HG02938 (cell line): Measurements from ENCODE around the gene WDR13.

Source experiments
- ATAC-seq: cut with Tn5 transposase; IDR thresholded peaks from one replicate; pipeline ENCODE4 v1.9.1; 2021; ENCODE audit warnings: mild to moderate bottlenecking, moderate library complexity; ENCODE audit not compliant: unreplicated experiment

WDR13 gene

DNA sequence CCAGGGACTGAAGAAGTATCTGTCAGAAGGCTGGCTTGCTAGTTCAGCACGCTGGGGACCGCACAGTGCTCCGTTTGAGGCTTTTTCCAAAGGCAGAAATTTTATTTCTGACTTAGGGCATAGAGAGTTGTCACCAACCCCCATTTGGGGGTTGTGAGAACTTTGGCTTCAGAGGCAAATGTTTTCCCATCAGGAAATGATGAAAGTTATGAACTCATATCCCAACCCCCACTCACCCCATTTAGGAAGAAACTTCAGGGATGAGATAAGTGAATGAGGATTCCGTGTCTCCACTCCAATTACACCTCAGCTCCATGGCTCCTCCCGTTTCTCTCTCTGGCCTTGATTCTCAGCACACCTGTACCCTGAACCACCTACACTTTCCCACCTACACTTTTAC, 4.3 kb upstream of the WDR13 start:
- no peak for ATAC-seq

DNA sequence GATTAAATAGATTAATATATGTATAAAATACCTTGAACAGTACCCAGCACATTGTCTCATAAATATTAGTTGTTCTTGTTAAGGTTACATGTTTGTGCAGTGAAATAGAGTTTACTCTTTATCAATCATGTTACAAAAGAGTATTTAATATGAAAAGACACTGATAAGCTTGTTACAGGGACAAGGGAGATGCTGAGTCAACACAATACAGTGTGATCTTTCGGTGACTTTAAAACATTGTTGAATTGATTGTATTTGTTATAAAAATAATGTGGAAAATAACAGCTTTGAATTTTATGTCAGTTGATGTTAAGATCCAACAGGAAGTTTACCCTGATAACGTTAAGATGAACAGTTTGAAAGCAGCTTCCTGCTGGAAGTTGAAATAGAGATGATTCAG, 1.4 kb upstream of the WDR13 start:
- ATAC-seq: no peak

DNA sequence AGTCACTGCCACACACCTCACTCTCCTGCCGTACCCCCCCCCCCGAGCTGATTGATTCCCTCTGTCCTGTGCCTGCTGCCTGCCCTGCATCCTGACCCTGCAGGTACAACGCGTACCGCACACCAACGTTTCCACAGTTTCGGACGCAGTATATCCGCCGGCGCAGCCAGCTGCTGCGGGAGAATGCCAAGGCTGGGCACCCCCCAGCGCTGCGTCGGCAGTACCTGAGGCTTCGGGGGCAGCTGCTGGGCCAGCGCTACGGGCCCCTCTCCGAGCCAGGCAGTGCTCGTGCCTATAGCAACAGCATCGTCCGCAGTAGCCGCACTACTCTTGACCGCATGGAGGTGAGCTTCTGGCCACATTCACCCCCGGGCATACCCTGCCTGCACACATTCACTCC, 1.3 kb downstream of the WDR13 start:
- no peak for ATAC-seq

DNA sequence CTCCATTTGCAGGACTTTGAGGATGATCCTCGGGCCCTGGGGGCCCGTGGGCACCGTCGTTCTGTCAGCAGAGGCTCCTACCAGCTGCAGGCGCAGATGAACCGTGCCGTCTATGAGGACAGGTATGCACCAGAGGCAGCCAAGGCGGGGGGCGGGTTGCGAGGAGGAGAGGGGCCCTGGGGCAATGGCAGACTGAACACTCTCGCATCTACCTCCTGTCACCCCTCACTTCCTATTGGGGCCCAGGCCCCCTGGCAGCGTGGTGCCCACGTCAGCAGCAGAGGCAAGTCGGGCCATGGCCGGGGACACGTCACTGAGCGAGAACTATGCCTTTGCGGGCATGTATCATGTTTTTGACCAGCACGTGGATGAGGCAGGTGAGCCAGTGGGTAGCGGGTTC, 2.0 kb downstream of the WDR13 start:
- no peak for ATAC-seq

DNA sequence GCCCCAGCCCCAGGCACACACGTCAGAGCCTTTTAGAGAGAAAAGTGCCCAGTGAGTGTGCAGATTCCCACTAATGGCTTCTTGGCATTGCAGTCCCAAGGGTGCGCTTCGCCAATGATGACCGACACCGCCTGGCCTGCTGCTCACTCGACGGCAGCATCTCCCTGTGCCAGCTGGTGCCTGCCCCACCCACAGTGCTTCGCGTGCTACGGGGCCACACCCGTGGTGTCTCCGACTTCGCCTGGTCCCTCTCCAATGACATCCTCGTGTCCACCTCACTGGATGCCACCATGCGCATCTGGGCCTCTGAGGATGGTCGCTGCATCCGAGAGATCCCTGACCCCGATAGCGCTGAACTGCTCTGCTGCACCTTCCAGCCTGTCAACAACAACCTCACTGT, 2.9 kb downstream of the WDR13 start:
- no peak for ATAC-seq

DNA sequence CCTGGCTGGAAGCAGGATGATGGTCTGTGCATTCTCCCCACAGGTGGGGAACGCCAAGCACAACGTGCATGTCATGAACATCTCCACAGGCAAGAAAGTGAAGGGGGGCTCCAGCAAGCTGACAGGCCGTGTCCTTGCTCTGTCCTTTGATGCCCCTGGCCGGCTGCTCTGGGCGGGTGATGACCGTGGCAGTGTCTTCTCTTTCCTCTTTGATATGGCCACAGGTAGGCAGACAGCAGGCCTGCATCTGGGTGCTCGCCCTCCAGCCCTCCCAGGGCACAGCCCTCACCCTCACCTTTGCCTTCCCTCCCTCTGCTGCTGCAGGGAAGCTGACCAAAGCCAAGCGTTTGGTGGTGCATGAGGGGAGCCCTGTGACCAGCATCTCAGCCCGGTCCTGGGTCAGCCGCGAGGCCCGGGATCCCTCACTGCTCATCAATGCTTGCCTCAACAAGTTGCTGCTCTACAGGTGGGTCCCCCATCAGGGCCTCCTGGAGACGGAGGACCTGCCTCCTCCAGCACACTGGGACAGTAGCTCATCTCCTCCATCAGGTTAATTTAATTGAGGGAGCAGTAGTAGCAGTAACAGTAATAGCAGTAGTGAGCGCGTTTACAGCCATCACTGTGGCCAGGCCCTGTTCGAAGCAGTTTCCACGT, 4.6 kb downstream of the WDR13 start:
- ATAC-seq: no peak

DNA sequence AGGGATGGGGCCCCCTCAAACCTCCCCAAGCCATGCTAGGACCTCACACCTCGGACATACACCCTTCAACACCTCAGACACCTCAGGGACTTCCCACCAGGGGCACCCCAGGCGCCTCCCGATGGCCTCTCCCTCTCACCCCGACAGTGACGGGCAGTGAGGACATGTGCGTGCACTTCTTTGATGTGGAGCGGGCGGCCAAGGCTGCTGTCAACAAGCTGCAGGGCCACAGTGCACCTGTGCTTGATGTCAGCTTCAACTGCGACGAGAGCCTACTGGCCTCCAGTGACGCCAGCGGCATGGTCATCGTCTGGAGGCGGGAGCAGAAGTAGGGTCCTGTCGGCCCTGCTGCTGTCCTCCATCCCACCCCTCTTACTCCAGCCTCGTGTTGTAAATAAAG, 7.4 kb downstream of the WDR13 start:
- ATAC-seq: no peak

DNA sequence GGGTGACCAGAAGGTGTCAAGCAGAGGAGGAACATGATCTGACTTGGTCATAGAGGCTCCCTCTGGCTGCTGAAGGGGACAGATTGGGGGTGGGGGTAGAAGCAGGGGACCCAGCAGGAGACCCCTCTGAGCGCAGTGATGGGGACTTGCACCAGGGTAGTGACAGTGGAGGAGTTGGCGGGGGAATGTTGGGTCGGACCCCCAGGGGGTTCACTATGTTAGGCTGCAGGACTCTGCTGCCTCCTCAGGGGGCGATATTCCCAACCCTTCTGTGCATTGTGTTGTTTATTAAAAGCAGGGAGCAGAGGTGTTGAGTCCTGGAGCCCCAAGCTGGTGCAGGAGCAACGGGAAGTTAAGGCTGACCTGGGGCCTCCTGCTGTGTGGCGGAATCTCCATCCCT, 8.8 kb downstream of the WDR13 start:
- no peak for ATAC-seq

DNA sequence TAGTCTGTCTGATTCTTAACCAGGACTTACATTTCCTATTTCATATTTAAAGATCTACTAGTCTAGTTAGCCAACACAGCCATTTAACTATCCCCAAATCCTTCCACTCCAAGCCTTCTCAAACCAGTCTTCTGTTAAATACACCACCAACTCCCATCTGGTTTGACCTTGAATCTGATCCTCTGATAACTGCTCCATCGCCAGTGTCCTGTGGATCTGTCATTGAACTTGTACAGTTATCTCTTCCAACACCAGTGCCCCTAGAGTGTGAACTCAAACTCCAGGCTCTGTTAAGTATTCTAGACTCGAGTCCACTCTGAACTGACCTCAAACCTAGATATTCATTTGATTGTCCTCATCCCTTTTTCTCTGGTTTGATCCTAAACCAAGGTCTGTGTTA, 14.4 kb downstream of the WDR13 start:
- ATAC-seq: no peak

DNA sequence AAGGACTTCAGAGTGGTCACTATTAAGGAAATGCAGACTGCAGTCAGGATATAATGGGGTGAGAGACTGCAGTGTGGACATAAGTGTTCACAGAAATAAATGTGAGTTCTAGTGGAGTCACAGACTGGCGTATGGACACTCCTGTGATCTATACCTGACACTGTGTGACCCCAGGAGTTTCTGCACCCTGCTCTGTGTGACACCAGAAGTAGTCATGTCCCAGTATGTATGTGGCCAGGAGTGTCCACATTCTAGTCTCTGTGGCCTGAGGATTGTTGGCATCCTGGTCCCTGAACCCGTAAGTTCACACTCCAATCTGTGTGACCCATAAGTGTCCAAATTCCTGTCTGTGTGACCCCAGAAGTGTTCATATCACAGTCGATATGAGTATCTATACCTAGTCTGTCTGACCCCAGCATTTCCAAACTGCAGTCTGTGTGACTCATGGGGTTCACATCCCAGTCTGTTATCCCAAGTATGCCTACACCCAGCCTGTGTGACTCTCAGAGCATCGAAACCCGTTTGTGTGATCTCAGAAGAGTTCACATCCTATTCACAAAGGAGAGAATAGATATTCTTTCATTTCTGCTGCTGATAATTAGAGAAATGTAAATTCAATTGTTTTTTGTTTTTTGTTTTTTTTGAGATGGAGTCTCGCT, 16.3 kb downstream of the WDR13 start:
- ATAC-seq: no peak

DNA sequence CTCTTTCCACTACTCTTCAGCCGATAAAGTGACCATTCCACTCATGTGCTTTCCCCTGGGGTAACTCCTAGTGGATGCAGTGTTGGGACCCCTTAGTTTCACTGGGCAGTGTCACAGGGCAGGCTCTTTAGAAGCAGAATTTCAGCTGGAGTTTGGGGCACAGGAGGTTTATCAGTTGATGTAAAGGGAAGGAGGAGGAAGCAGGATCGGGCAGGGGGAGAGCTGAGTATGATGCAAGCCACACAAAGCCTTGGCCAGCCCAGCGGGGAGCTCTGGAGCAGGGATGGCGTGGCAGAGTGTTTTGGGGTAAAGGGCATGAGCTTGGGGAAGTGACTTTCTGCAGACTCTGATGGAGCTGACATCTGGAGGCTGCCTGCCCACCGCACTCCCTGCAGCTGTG, 19.3 kb downstream of the WDR13 start:
- no peak for ATAC-seq

DNA sequence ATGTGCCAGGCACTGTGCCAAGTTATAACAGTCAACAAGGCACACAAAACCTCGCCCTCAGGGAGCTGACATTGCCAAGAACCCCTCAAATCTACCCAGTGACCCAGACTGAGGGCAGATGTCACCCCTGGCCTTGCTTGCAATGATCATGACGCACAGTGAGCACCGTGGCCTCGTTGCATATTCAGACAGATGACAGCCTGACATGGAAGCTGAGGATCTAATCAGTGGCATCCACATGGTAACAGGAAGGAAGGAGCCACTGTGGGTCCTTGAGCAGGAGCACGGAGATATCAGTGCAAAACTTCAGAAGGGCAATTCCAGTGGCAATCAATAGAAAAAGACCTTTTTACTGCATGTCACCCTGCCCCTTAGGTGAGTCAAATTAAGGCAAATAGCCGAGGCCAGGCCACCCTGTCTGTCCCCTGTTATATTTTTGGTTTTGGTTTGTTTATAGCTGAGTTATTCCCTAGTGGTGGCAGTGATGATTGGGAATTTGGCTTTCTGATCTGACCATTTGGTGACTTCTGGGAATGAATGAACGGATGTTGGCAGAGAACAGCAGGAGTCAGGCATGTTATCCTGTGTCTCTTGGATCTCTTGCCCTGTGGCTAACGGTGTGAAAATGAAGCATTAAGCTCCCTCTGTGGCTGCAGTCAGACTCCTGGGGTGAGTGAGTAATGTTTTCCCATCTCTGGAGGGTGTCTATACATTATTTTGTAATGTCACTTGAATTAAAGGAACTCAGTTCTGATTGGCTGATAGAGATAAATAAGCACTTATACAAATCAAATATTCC, 20.4 kb downstream of the WDR13 start:
- ATAC-seq: no peak

DNA sequence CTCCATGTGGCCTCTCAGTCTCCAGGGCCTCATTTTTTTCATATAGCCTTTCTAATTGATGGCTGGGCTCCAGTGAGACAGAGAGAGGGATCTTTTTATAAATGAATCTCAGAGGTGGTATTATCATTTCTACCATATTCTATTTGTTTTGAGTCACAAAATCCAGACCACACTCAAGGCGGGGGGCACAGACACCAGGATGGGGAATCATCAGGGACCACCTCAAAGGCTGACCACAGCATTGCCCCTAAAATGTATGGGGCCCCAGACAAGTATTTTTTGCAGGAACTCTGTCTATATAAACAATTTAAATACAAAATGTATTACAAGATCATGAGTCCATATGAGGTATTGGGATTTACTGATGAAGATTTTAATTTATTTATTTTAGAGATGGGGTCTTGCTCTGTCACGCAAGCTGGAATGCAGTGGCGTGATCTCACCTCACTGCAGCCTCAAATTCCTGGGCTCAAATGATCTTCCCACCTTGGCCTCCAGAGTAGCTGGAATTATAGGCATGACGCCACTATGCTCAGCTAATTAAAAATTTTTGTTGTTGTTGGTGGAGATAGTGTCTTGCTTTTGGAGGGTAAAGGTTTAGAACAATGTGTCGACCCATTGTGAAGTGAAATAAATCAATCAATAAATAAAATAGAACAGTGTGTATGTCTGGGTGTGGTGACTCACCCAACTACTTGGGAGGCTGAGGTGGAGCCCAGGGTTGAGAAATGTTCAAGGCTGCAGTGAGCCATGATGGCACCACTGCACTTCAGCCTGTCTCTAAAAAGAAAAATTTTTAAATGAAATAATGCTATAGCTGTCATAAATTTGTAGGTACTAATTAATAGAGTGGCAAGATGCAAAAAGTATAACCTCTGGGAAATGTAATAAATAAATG, 29.4 kb downstream of the WDR13 start:
- no peak for ATAC-seq

DNA sequence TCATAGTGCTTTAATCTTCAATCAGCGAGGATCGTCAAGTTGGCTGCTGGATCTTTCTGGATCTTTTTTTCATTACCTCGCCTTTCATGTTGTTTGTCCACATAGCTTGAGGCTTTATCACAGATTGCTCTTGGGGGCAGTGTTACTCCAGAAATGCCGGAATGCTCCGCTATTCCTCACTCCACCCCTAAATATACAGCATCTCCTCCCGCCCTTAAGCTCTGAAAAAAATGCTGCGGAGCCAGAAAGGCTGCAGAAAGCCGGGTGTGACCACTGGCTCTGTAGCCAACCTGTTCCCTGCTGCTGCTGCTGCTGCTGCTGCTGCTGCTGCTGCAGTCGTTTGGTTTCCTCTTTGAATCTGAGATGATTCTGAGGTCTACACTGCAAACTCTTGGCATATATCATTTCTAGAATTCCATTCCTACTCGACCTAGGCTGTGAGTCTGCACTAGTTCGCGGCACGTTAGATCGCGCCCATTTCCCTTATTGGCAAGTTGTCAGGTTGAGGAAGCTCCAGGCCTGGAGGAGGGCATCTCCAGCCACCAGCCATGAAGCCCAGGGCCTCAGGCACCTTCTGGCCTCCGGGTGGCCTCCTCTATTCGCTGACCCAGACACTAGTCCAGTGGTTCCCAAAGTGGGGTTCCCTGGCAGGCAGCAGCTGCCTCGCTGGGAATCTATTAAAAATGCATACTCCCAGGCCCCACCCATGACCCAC, 34.2 kb downstream of the WDR13 start:
- peak; percentile 81 for ATAC-seq

DNA sequence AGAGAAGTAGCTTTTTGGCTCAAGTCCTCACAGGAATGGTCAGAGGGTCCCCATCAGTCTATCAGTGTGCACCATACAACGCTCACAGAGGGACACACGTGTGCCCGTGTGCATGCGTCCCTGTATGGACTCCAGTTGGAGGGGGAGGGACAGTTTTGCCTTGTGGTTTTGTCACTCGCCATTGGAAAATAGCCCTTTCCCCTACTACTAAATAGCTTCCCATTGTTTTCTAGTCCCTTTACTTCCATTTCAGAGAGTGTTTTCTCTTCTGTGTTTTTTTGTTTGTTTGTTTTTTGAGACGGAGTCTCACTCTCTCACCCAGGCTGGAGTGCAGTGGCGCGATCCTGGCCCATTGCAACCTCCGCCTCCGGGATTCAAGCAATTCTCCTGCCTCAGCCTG, 34.9 kb downstream of the WDR13 start:
- ATAC-seq: no peak

DNA sequence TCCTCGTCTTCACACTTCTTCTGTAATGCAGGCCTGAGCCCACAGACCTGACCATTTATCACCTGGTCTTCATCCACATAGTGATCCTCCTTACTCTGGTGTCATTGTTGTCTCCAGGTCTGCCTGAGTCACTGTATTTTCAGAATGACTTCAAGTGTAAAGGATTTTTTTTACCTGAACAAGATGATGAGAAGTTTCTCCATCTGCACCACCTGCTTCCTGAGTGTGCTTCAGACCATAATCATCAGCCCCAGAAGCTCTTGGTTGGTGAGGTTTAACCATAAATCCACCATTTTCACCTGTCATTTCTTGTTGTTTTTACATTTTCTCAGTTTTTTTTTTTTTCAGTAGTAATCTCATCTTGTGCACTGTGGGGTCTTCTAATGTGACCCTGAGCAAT, 39.0 kb downstream of the WDR13 start:
- no peak for ATAC-seq

DNA sequence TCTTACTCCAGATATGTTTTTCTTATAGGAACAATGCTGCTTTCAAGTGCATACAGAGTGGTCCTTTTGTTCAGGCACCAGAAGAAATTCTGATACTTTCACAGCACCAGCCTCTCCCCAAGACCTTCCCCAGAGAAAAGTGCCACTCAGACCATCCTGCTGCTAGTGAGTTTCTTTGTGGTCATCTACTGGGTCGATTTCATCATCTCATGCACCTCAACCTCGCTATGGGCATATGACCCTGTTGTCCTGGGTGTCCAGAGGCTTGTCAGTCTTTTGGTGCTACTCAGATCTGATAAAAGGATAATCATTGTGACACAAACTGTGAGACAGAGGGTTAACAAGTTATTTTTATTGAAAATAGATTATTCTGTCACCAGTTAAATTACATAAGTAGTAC, 39.5 kb downstream of the WDR13 start:
- ATAC-seq: no peak

DNA sequence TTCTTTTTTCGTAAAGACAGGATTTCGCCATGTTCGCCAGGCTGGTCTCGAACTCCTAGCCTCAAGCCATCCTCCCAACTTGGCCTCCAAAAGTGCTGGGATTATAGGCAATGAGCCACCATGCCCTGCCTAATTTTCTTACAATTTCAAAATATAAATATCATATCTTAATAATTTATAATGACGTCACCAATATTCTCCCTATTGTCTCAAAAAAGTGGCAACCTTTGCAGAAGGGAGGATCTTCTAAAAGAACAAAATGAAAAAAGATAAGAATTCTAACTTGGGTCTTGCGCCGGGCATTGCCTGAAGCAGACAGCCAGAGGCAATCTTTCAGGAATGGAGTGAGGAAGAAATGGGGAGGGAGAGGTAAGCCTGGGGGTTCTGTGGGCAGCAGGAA, 48.4 kb downstream of the WDR13 start:
- ATAC-seq: no peak

DNA sequence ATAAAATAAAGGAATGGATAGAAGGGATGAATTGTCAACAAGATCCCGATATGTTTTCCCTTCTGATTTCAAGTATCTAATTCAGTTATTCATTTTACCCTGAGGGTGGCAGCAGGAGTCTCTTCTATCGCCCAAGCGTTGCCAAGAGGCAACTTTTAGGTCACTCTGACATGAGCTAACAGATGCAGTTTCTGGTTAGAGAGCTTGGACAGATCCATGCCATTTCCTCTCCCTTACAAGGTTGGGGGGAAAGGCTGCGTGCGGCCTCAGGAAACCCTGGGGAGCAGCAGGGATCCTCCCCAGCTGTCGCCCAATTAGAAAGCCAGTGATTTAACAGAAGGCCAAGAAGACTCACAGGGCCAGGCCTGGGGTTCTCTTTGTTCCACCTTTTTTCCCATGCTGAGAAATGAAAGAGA, 51.1 kb downstream of the WDR13 start:
- ATAC-seq: no peak

DNA sequence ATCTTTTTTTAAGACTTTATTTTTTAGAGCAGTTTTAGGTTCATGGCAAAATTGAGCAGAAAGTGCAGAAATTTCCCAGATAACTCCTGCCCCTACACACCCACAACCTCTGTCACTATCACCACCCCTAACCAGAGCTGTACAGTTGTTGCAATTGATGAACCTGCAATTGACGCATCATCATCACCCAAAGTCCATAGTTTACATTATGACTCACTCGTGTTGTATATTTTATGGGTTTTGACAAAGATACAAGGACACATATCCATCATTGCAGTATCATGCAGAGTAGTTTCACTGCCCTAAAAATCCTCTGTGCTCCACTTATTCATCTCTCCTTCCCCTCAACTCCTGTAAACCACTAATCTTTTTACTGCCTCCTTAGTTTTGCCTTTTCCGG, 51.8 kb downstream of the WDR13 start:
- no peak for ATAC-seq
